Gastroesophageal sphincter (tissue), 2 donors: ENCODE data around the gene ALKBH3.

Experiments used
- EP300 ChIP-seq: sonication (generic); formaldehyde crosslinking; IDR thresholded peaks from one replicate; pipeline ENCODE4 v1.6.1; 2017; ENCODE audit warnings: antibody characterized with exemption, mild to moderate bottlenecking
- POLR2AphosphoS5 ChIP-seq: sonication (generic); formaldehyde crosslinking; IDR thresholded peaks from one replicate; pipeline ENCODE4 v1.6.1; 2017; ENCODE audit warnings: antibody characterized with exemption

- TF ChIP-seq POLR2AphosphoS5 = no peak
- TF ChIP-seq EP300 = no peak
These were observed 42.8 kb upstream of the ALKBH3 start for GRCh38 chr11:43837879-43838278.
